GM21786 (cell line): Measurements from ENCODE around the gene FTO.
A peak's percentile ranks its signal among the peaks of the same experiment; 100 is the strongest.

Experiments
- ATAC-seq: cut with Tn5 transposase; IDR thresholded peaks from one replicate; pipeline ENCODE4 v1.9.1; 2021; ENCODE audit not compliant: unreplicated experiment

The FTO gene

GRCh38 chr16:53894686-53895085 lies 190.7 kb downstream of the FTO start:
- no peak for ATAC-seq

- no peak for ATAC-seq
Observed at GRCh38 chr16:53895433-53895832, 191.5 kb downstream of the FTO start.

GRCh38 chr16:53895851-53896250 lies 191.9 kb downstream of the FTO start:
- ATAC-seq, result no peak

- ATAC-seq, result no peak
Observed at GRCh38 chr16:53896722-53897121, 192.8 kb downstream of the FTO start.

GRCh38 chr16:53898993-53899392 lies 195.0 kb downstream of the FTO start:
- ATAC-seq, result no peak

GRCh38 chr16:53899431-53899830 lies 195.5 kb downstream of the FTO start:
- ATAC-seq, result no peak

- no peak for ATAC-seq
Observed at GRCh38 chr16:53900667-53901066, 196.7 kb downstream of the FTO start.

GRCh38 chr16:53901408-53901807 lies 197.5 kb downstream of the FTO start:
- no peak for ATAC-seq

- ATAC-seq, result no peak
Observed at GRCh38 chr16:53904533-53904932, 200.6 kb downstream of the FTO start.

GRCh38 chr16:53905028-53905427 lies 201.1 kb downstream of the FTO start:
- ATAC-seq, result no peak

GRCh38 chr16:53908731-53909130 lies 204.8 kb downstream of the FTO start:
- ATAC-seq, result no peak

GRCh38 chr16:53910990-53911389 lies 207.0 kb downstream of the FTO start:
- no peak for ATAC-seq

- ATAC-seq, result no peak
Observed at GRCh38 chr16:53911513-53911912, 207.6 kb downstream of the FTO start.

GRCh38 chr16:53912155-53912554 lies 208.2 kb downstream of the FTO start:
- ATAC-seq, result peak; percentile 75

GRCh38 chr16:53913099-53913870 lies 209.3 kb downstream of the FTO start:
- no peak for ATAC-seq

- ATAC-seq, result no peak
Observed at GRCh38 chr16:53913920-53914319, 210.0 kb downstream of the FTO start.

- ATAC-seq, result no peak
Observed at GRCh38 chr16:53914736-53915135, 210.8 kb downstream of the FTO start.

- no peak for ATAC-seq
Observed at GRCh38 chr16:53915452-53916160, 211.7 kb downstream of the FTO start.

GRCh38 chr16:53920988-53921387 lies 217.0 kb downstream of the FTO start:
- no peak for ATAC-seq

- no peak for ATAC-seq
Observed at GRCh38 chr16:53922067-53922806, 218.3 kb downstream of the FTO start.

GRCh38 chr16:53922807-53923571 lies 219.0 kb downstream of the FTO start:
- no peak for ATAC-seq
